HEK293 (cell line): ENCODE data around the gene PHACTR1.
"Not testable (repeated sequence)": the region's sequence is repeated elsewhere in the genome, so short reads cannot be mapped to it uniquely, and the experiment has no call there.

Source experiments
- CTCF ChIA-PET: fragments of 350-600 bp; formaldehyde crosslinking; extraction: SDS; loops from one replicate; lab custom pipeline; 2021; ENCODE audit warnings: antibody characterized with exemption; lab: Yijun Ruan, JAX
- POLR2A ChIA-PET: fragments of 300-600 bp; formaldehyde crosslinking; extraction: SDS; loops from one replicate; lab custom pipeline; 2020; ENCODE audit warnings: antibody characterized with exemption, inconsistent platforms; lab: Yijun Ruan, JAX
- H3K27ac ChIP-seq: fragments of 200-500 bp; sonication (Bioruptor generic); 2 replicates; pipeline ENCODE4 v1.5.1; 2014; ENCODE audit warnings: low read depth, low read length, control low read depth, inconsistent platforms; ENCODE audit errors: extremely low read depth
- H3K36me3 ChIP-seq, 2 experiments: fragments of 200-500 bp in 1 of 2; sonication (Bioruptor generic) in 1 of 2; 1 replicate in 1 of 2; 2 replicates in 1 of 2; pipeline ENCODE4 v1.5.1; 2014 to 2017; ENCODE audit warnings: inconsistent platforms in 2 of 2, low read length in 2 of 2; ENCODE audit not compliant: control insufficient read depth in 2 of 2, insufficient read depth in 1 of 2
- H3K4me1 ChIP-seq: fragments of 200-500 bp; sonication (Bioruptor generic); 2 replicates; pipeline ENCODE4 v1.5.1; 2014; ENCODE audit warnings: mild to moderate bottlenecking, low read length, inconsistent platforms; ENCODE audit not compliant: control insufficient read depth, insufficient read depth
- H3K4me3 ChIP-seq: 2 replicates; pipeline ENCODE4 v1.5.1; 2011; ENCODE audit warnings: low read depth, mild to moderate bottlenecking, control low read depth, low read length, moderate library complexity
- H3K9me3 ChIP-seq: fragments of 200-500 bp; sonication (Bioruptor generic); 2 replicates; pipeline ENCODE4 v1.5.1; 2014; ENCODE audit warnings: low read depth, low read length, inconsistent platforms; ENCODE audit not compliant: control insufficient read depth, insufficient read depth
- GLI2 ChIP-seq: fragments of 450-650 bp; formaldehyde crosslinking; IDR thresholded peaks from 2 replicates; pipeline ENCODE4; 2017; ENCODE audit warnings: missing biosample characterization, missing genetic modification characterization, low read depth, borderline replicate concordance
- OSR2 ChIP-seq: fragments of 450-650 bp; formaldehyde crosslinking; IDR thresholded peaks from 2 replicates; pipeline ENCODE4 v1.5.1; 2016; ENCODE audit warnings: missing biosample characterization, missing genetic modification characterization
- TCF7L2 ChIP-seq: IDR thresholded peaks from 2 replicates; pipeline ENCODE4 v1.6.1; 2011; ENCODE audit warnings: low read depth, mild to moderate bottlenecking, inconsistent platforms, low read length, moderate library complexity, borderline replicate concordance
- ZBTB11 ChIP-seq: fragments of 450-650 bp; formaldehyde crosslinking; conservative IDR thresholded peaks from 2 replicates; pipeline ENCODE4 v1.5.1; 2016; ENCODE audit warnings: low read depth, missing biosample characterization, missing genetic modification characterization
- ZFP3 ChIP-seq: fragments of 450-650 bp; formaldehyde crosslinking; IDR thresholded peaks from 2 replicates; pipeline ENCODE4 v1.5.1; 2016; ENCODE audit warnings: low read depth, missing biosample characterization, missing genetic modification characterization
- ZFP37 ChIP-seq: fragments of 450-650 bp; formaldehyde crosslinking; IDR thresholded peaks from 2 replicates; pipeline ENCODE4 v1.5.1; 2016; ENCODE audit warnings: missing biosample characterization, missing genetic modification characterization
- ZNF341 ChIP-seq: fragments of 450-650 bp; formaldehyde crosslinking; IDR thresholded peaks from 2 replicates; pipeline ENCODE4; 2016; ENCODE audit warnings: low read depth, missing biosample characterization, missing genetic modification characterization
- ZNF350 ChIP-seq: fragments of 450-650 bp; formaldehyde crosslinking; IDR thresholded peaks from 2 replicates; pipeline ENCODE4 v1.5.0; 2017; ENCODE audit warnings: missing biosample characterization, mild to moderate bottlenecking, missing genetic modification characterization
- ZNF362 ChIP-seq: fragments of 450-650 bp; formaldehyde crosslinking; IDR thresholded peaks from 2 replicates; pipeline ENCODE4 v1.5.1; 2016; ENCODE audit warnings: missing biosample characterization, missing genetic modification characterization
- ZNF394 ChIP-seq: fragments of 450-650 bp; formaldehyde crosslinking; IDR thresholded peaks from 2 replicates; pipeline ENCODE4 v1.5.1; 2016; ENCODE audit warnings: missing biosample characterization, missing genetic modification characterization, mild to moderate bottlenecking, moderate library complexity, borderline replicate concordance
- ZNF426 ChIP-seq: fragments of 450-650 bp; formaldehyde crosslinking; IDR thresholded peaks from 2 replicates; pipeline ENCODE4 v1.5.1; 2017; ENCODE audit warnings: missing biosample characterization, missing genetic modification characterization, mild to moderate bottlenecking, inconsistent platforms, moderate library complexity
- ZNF433 ChIP-seq: fragments of 450-650 bp; formaldehyde crosslinking; IDR thresholded peaks from 2 replicates; pipeline ENCODE4 v1.5.1; 2016; ENCODE audit warnings: missing biosample characterization, missing genetic modification characterization, low read depth
- ZNF555 ChIP-seq: fragments of 450-650 bp; formaldehyde crosslinking; conservative IDR thresholded peaks from 2 replicates; pipeline ENCODE4 v1.5.1; 2017; ENCODE audit warnings: missing biosample characterization, mild to moderate bottlenecking, missing genetic modification characterization, inconsistent platforms
- ZNF623 ChIP-seq: fragments of 450-650 bp; formaldehyde crosslinking; IDR thresholded peaks from 2 replicates; pipeline ENCODE4 v1.5.1; 2016; ENCODE audit warnings: missing biosample characterization, missing genetic modification characterization
- TF ChIP-seq, protein P1 (sequence below): fragments of 450-650 bp; formaldehyde crosslinking; IDR thresholded peaks from 2 replicates; pipeline ENCODE4 v1.5.1; 2016; ENCODE audit warnings: missing biosample characterization, missing genetic modification characterization
- TF ChIP-seq, protein P2 (sequence below): fragments of 450-650 bp; formaldehyde crosslinking; IDR thresholded peaks from 2 replicates; pipeline ENCODE4 v1.5.1; 2016; ENCODE audit warnings: missing biosample characterization, missing genetic modification characterization
- TF ChIP-seq, protein P3 (sequence below): fragments of 450-650 bp; formaldehyde crosslinking; IDR thresholded peaks from 2 replicates; pipeline ENCODE4 v1.5.1; 2017; ENCODE audit warnings: missing biosample characterization, missing genetic modification characterization

PHACTR1 gene

DNA sequence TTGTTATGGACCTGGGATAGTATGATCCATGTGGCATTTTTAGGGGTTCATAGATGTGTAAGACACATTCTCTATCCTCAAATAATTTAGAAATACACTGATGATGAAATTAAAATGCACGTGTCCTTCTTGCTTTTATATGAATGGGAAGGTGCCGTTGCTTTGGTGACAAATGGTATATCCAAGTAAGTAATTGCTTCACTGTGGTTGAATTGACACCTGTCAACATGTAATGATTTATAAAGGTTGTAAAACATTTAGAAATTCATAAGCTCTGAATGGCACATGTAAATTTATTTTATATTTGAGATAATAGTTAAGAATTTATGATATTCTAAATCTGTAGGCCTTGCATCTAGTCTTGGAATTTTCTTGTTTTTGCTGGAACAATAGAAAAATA, 227.0 kb downstream of the PHACTR1 start (continued):
- no peak for TF ChIP-seq ZNF362 (tag by site-specific recombination)
- no peak for TF ChIP-seq ZFP37
- TF ChIP-seq, protein P1, sequence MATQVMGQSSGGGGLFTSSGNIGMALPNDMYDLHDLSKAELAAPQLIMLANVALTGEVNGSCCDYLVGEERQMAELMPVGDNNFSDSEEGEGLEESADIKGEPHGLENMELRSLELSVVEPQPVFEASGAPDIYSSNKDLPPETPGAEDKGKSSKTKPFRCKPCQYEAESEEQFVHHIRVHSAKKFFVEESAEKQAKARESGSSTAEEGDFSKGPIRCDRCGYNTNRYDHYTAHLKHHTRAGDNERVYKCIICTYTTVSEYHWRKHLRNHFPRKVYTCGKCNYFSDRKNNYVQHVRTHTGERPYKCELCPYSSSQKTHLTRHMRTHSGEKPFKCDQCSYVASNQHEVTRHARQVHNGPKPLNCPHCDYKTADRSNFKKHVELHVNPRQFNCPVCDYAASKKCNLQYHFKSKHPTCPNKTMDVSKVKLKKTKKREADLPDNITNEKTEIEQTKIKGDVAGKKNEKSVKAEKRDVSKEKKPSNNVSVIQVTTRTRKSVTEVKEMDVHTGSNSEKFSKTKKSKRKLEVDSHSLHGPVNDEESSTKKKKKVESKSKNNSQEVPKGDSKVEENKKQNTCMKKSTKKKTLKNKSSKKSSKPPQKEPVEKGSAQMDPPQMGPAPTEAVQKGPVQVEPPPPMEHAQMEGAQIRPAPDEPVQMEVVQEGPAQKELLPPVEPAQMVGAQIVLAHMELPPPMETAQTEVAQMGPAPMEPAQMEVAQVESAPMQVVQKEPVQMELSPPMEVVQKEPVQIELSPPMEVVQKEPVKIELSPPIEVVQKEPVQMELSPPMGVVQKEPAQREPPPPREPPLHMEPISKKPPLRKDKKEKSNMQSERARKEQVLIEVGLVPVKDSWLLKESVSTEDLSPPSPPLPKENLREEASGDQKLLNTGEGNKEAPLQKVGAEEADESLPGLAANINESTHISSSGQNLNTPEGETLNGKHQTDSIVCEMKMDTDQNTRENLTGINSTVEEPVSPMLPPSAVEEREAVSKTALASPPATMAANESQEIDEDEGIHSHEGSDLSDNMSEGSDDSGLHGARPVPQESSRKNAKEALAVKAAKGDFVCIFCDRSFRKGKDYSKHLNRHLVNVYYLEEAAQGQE (tag by site-specific recombination): no peak
- TF ChIP-seq ZNF341: no peak
- TF ChIP-seq ZNF350 (tag by site-specific recombination): no peak
- TF ChIP-seq GLI2 (tag by site-specific recombination): no peak
- TF ChIP-seq TCF7L2: no peak
- no peak for TF ChIP-seq ZNF433
- TF ChIP-seq, protein P2, sequence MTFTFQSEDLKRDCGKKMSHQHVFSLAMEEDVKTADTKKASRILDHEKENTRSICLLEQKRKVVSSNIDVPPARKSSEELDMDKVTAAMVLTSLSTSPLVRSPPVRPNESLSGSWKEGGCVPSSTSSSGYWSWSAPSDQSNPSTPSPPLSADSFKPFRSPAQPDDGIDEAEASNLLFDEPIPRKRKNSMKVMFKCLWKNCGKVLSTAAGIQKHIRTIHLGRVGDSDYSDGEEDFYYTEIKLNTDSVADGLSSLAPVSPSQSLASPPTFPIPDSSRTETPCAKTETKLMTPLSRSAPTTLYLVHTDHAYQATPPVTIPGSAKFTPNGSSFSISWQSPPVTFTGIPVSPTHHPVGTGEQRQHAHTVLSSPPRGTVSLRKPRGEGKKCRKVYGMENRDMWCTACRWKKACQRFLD (tag by site-specific recombination): no peak
- TF ChIP-seq, protein P3, sequence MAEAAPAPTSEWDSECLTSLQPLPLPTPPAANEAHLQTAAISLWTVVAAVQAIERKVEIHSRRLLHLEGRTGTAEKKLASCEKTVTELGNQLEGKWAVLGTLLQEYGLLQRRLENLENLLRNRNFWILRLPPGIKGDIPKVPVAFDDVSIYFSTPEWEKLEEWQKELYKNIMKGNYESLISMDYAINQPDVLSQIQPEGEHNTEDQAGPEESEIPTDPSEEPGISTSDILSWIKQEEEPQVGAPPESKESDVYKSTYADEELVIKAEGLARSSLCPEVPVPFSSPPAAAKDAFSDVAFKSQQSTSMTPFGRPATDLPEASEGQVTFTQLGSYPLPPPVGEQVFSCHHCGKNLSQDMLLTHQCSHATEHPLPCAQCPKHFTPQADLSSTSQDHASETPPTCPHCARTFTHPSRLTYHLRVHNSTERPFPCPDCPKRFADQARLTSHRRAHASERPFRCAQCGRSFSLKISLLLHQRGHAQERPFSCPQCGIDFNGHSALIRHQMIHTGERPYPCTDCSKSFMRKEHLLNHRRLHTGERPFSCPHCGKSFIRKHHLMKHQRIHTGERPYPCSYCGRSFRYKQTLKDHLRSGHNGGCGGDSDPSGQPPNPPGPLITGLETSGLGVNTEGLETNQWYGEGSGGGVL (tag by site-specific recombination): no peak
- no peak for TF ChIP-seq ZNF394 (tag by site-specific recombination)

DNA sequence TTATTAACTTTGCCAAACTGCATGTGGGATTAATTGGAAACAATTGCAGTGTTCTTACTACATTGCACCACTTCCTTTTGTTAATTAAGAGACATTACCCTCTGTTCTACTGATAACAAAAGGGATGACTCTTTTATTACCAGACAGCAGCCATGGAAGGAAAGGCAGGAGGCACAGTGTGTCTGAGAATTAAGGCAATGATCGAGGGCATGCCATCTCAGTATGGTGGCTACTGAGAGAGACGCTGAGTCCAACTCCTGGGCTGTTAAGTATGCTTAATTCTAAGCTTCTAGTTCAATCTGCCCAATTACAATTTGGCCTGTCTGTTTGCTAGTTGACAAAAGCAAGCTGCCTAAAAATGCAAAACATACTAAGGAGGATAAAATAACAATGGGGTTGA, 227.4 kb downstream of the PHACTR1 start:
- Histone ChIP-seq H3K27ac (no peak overlapping the region), H3K4me1 (no peaks in the 10 kb centered on the region), H3K4me3 (no peak overlapping the region), H3K9me3 (no peaks in the 10 kb centered on the region), H3K36me3 (no peaks in the 10 kb centered on the region)
- ChIA-PET POLR2A (no interaction called here), CTCF (interaction anchor here (0.7 kb wide), 1 partner anchor 58 kb away, joined by 3 read pairs; no protein-coding TSS in a partner anchor)
- no peak for TF ChIP-seq OSR2
- no peak for TF ChIP-seq ZFP3 (tag by site-specific recombination)

DNA sequence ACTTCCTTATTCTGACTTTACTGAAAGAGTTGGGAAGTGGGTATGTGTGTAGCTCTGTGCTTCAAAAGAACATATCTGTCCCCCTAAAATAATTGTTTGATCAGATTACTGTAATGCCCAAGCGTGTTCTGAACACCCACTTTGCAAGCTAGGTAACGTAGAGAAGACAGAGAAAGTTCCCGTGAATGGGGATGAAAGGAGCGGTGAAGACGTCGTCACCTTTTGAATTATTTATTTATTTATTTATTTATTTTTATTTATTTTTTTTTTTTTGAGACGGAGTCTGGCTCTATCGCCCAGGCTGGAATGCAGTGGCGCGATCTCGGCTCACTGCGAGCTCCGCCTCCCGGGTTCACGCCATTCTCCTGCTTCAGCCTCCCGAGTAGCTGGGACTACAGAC, 228.0 kb downstream of the PHACTR1 start:
- POLR2A ChIA-PET, H3K27ac ChIP-seq, H3K9me3 ChIP-seq, H3K4me1 ChIP-seq, H3K4me3 ChIP-seq, H3K36me3 ChIP-seq: not testable (repeated sequence)
- TF ChIP-seq ZNF623 (tag by site-specific recombination) (0 out of 2 replicates have a peak, but pooled peaks have one; percentile 30), ZNF426 (peak; percentile 43), ZNF555 (tag by site-specific recombination) (peak; percentile 39), ZNF394 (tag by site-specific recombination) (peak; percentile 60; the same call in 1 of the 2 replicates), ZBTB11 (tag by site-specific recombination) (peak; percentile 38; the same call in 1 of the 2 replicates)
- CTCF ChIA-PET: interaction anchor here (0.6 kb wide), 1 partner anchor 101 kb away, joined by 3 read pairs; no protein-coding TSS in a partner anchor
